Trophoblast cell (in vitro differentiated cells and primary cell): ENCODE data around the gene GRID1.

Experiments
- DNase-seq, 2 donors: peaks; one replicate each; pipeline ENCODE4 v3.0.0-alpha.2; 2016
- H2AFZ ChIP-seq: 2 replicates; pipeline ENCODE4 v1.6.1; 2013; ENCODE audit warnings: low read length, moderate library complexity, mild to moderate bottlenecking; ENCODE audit not compliant: insufficient read depth, poor library complexity
- H2AK5ac ChIP-seq: 2 replicates; pipeline ENCODE4 v1.6.1; 2013; ENCODE audit warnings: mild to moderate bottlenecking, low read length
- H2BK120ac ChIP-seq: 2 replicates; pipeline ENCODE4 v1.6.1; 2013; ENCODE audit warnings: low read length, mild to moderate bottlenecking, moderate library complexity; ENCODE audit not compliant: insufficient read depth, poor library complexity
- H2BK12ac ChIP-seq: 2 replicates; pipeline ENCODE4 v1.6.1; 2013; ENCODE audit warnings: mild to moderate bottlenecking, low read length, moderate library complexity
- H2BK5ac ChIP-seq: 2 replicates; pipeline ENCODE4 v1.6.1; 2013; ENCODE audit warnings: low read length, low read depth, moderate library complexity, mild to moderate bottlenecking; ENCODE audit not compliant: poor library complexity
- H3K14ac ChIP-seq: 2 replicates; pipeline ENCODE4 v1.6.1; 2013; ENCODE audit warnings: mild to moderate bottlenecking, low read length
- H3K18ac ChIP-seq: 2 replicates; pipeline ENCODE4 v1.6.1; 2013; ENCODE audit warnings: mild to moderate bottlenecking, low read length
- H3K23ac ChIP-seq: 2 replicates; pipeline ENCODE4 v1.6.1; 2013; ENCODE audit warnings: low read length
- H3K27ac ChIP-seq: 2 replicates; pipeline ENCODE4 v1.5.1; 2013; ENCODE audit warnings: low read depth, mild to moderate bottlenecking, inconsistent platforms, low read length, moderate library complexity
- H3K27me3 ChIP-seq: 2 replicates; pipeline ENCODE4 v1.6.1; 2013; ENCODE audit warnings: inconsistent platforms, mild to moderate bottlenecking, low read length, moderate library complexity; ENCODE audit not compliant: insufficient read depth
- H3K36me3 ChIP-seq, 2 experiments: 1 replicate in 1 of 2; 2 replicates in 1 of 2; pipeline ENCODE4 v1.6.1; 2013; ENCODE audit warnings: low read length in 2 of 2, mild to moderate bottlenecking in 2 of 2, moderate library complexity in 1 of 2; ENCODE audit not compliant: insufficient read depth in 2 of 2, control insufficient read depth in 1 of 2
- H3K4ac ChIP-seq: 2 replicates; pipeline ENCODE4 v1.6.1; 2013; ENCODE audit warnings: low read depth, mild to moderate bottlenecking, low read length, moderate library complexity
- H3K4me1 ChIP-seq, 2 experiments: 1 replicate in 1 of 2; 2 replicates in 1 of 2; pipeline ENCODE4 v1.6.1; 2013; ENCODE audit warnings: low read length in 2 of 2, mild to moderate bottlenecking in 2 of 2, moderate library complexity in 1 of 2; ENCODE audit not compliant: insufficient read depth in 2 of 2, control insufficient read depth in 1 of 2
- H3K4me2 ChIP-seq: 2 replicates; pipeline ENCODE4 v1.6.1; 2013; ENCODE audit warnings: inconsistent platforms, mild to moderate bottlenecking, low read length, moderate library complexity
- H3K4me3 ChIP-seq: 2 replicates; pipeline ENCODE4 v1.5.1; 2013; ENCODE audit warnings: mild to moderate bottlenecking, low read depth, low read length, inconsistent platforms
- H3K79me1 ChIP-seq: one replicate; pipeline ENCODE4 v1.6.1; 2013; ENCODE audit warnings: low read length
- H3K79me2 ChIP-seq: 2 replicates; pipeline ENCODE4 v1.6.1; 2013; ENCODE audit warnings: low read length, mild to moderate bottlenecking; ENCODE audit not compliant: control insufficient read depth, insufficient read depth, poor library complexity
- H3K9ac ChIP-seq: 2 replicates; pipeline ENCODE4 v1.6.1; 2013; ENCODE audit warnings: mild to moderate bottlenecking, low read length
- H3K9me3 ChIP-seq: 2 replicates; pipeline ENCODE4 v1.6.1; 2013; ENCODE audit warnings: low read depth, mild to moderate bottlenecking, control low read depth, inconsistent platforms, low read length; ENCODE audit not compliant: insufficient read depth
- H4K12ac ChIP-seq: 2 replicates; pipeline ENCODE4 v1.6.1; 2013; ENCODE audit warnings: low read depth, mild to moderate bottlenecking, low read length, moderate library complexity
- H4K8ac ChIP-seq: 2 replicates; pipeline ENCODE4 v1.6.1; 2013; ENCODE audit warnings: low read depth, mild to moderate bottlenecking, low read length, moderate library complexity
- H4K91ac ChIP-seq: one replicate; pipeline ENCODE4 v1.6.1; 2013; ENCODE audit warnings: low read depth, mild to moderate bottlenecking, low read length, moderate library complexity
- whole genome bisulfite sequencing: extraction: QIAGEN DNeasy Blood & Tissue Kit; methylation state at CpG from one replicate; pipeline ENCODE4 v1.1.7; 2013; ENCODE audit warnings: missing lambda C conversion rate; ENCODE audit not compliant: insufficient read length, insufficient coverage; ENCODE audit errors: extremely low coverage; 5-methylcytosine and 5-hydroxymethylcytosine counted together

The GRID1 gene

GRCh38 chr10:86266446-86267242 lies 100.0 kb downstream of the GRID1 start:
- Histone ChIP-seq H3K9ac (no peak overlapping the region), H3K36me3 (no peaks in the 10 kb centered on the region), H3K4me3 (no peak overlapping the region), H3K4ac (no peak overlapping the region), H2AK5ac (no peak overlapping the region), H3K18ac (no peak overlapping the region), H2BK12ac (no peak overlapping the region), H2AFZ (no peak overlapping the region), H3K27me3 (no peaks in the 10 kb centered on the region), H2BK5ac (no peak overlapping the region), H3K23ac (no peak overlapping the region), H4K12ac (no peak overlapping the region), H3K79me1 (no peaks in the 10 kb centered on the region), H3K79me2 (no peaks in the 10 kb centered on the region), H4K8ac (no peak overlapping the region), H4K91ac (no peak overlapping the region), H3K4me2 (no peak overlapping the region), H2BK120ac (no peak overlapping the region), H3K9me3 (peaks cover 4% of the 10 kb centered on the region), H3K14ac (no peak overlapping the region), H3K4me1 (no peaks in the 10 kb centered on the region), H3K27ac (no peak overlapping the region)
- WGBS: no CpG with 5 or more reads among the region's 7 CpGs
- no peak for DNase-seq

GRCh38 chr10:86265895-86266259 lies 100.7 kb downstream of the GRID1 start:
- Histone ChIP-seq H3K27me3 (no peaks in the 10 kb centered on the region), H3K79me2 (no peaks in the 10 kb centered on the region), H3K4me3 (no peak overlapping the region), H2BK120ac (no peak overlapping the region), H3K18ac (no peak overlapping the region), H4K8ac (no peak overlapping the region), H3K9ac (no peak overlapping the region), H3K4ac (no peak overlapping the region), H2AFZ (no peak overlapping the region), H4K91ac (no peak overlapping the region), H3K36me3 (no peaks in the 10 kb centered on the region), H3K4me2 (no peak overlapping the region), H2BK5ac (no peak overlapping the region), H3K4me1 (no peaks in the 10 kb centered on the region), H3K9me3 (peaks cover 4% of the 10 kb centered on the region), H3K23ac (no peak overlapping the region), H4K12ac (no peak overlapping the region), H2BK12ac (no peak overlapping the region), H3K27ac (no peak overlapping the region), H3K14ac (no peak overlapping the region), H2AK5ac (no peak overlapping the region), H3K79me1 (no peaks in the 10 kb centered on the region)
- no peak for DNase-seq
- WGBS: no CpG with 5 or more reads among the region's 3 CpGs

- Histone ChIP-seq H3K27me3 (no peaks in the 10 kb centered on the region), H4K8ac (no peak overlapping the region), H3K27ac (no peak overlapping the region), H3K4me3 (no peak overlapping the region), H3K4me2 (no peak overlapping the region), H4K12ac (no peak overlapping the region), H3K9ac (no peak overlapping the region), H3K79me1 (no peaks in the 10 kb centered on the region), H2AK5ac (no peak overlapping the region), H3K36me3 (no peaks in the 10 kb centered on the region), H2AFZ (no peak overlapping the region), H2BK120ac (no peak overlapping the region), H2BK5ac (no peak overlapping the region), H4K91ac (no peak overlapping the region), H3K79me2 (no peaks in the 10 kb centered on the region), H3K4me1 (no peaks in the 10 kb centered on the region), H3K9me3 (peaks cover 4% of the 10 kb centered on the region), H3K23ac (no peak overlapping the region), H3K14ac (no peak overlapping the region), H3K18ac (no peak overlapping the region), H3K4ac (no peak overlapping the region), H2BK12ac (no peak overlapping the region)
- whole genome bisulfite sequencing: no CpG with 5 or more reads among the region's 8 CpGs
- no peak for DNase-seq
These were observed 101.2 kb downstream of the GRID1 start for GRCh38 chr10:86265236-86265894.

- Histone ChIP-seq H3K36me3 (no peaks in the 10 kb centered on the region), H3K14ac (no peak overlapping the region), H4K91ac (no peak overlapping the region), H2BK5ac (no peak overlapping the region), H4K8ac (no peak overlapping the region), H3K4me1 (no peaks in the 10 kb centered on the region), H3K4ac (no peak overlapping the region), H3K4me2 (no peak overlapping the region), H3K27me3 (no peaks in the 10 kb centered on the region), H2AFZ (no peak overlapping the region), H2AK5ac (no peak overlapping the region), H3K79me2 (no peaks in the 10 kb centered on the region), H3K79me1 (no peaks in the 10 kb centered on the region), H3K9me3 (peaks cover 4% of the 10 kb centered on the region), H3K27ac (no peak overlapping the region), H3K4me3 (no peak overlapping the region), H3K23ac (no peak overlapping the region), H2BK120ac (no peak overlapping the region), H3K9ac (no peak overlapping the region), H2BK12ac (no peak overlapping the region), H4K12ac (no peak overlapping the region), H3K18ac (no peak overlapping the region)
- no CpG with 5 or more reads among the region's 14 CpGs for WGBS
- DNase-seq: no peak
These were observed 101.9 kb downstream of the GRID1 start for GRCh38 chr10:86264481-86265231.
